WTC11 (cell line): Measurements from ENCODE around the gene OPRL1.

Experiments
- ATF3 ChIP-seq: sonication (generic); formaldehyde crosslinking; conservative IDR thresholded peaks from 2 replicates; pipeline ENCODE4 v1.8.1; 2022; ENCODE audit warnings: mild to moderate bottlenecking, missing genetic modification reagents
- CTCF ChIP-seq: fragments of 200-600 bp; IDR thresholded peaks from 2 replicates; pipeline ENCODE4 v1.8.0; 2022; ENCODE audit warnings: antibody characterized with exemption
- ESRRA ChIP-seq: sonication (generic); formaldehyde crosslinking; IDR thresholded peaks from 2 replicates; pipeline ENCODE4 v1.8.1; 2022; ENCODE audit warnings: mild to moderate bottlenecking, missing genetic modification reagents, borderline replicate concordance
- FOXJ3 ChIP-seq: sonication (generic); formaldehyde crosslinking; IDR thresholded peaks from 2 replicates; pipeline ENCODE4 v1.9.0; 2021; ENCODE audit warnings: missing genetic modification reagents, mild to moderate bottlenecking, borderline replicate concordance
- HMGXB4 ChIP-seq: sonication (generic); formaldehyde crosslinking; IDR thresholded peaks from 2 replicates; pipeline ENCODE4 v1.8.1; 2023; ENCODE audit warnings: mild to moderate bottlenecking, moderate library complexity, missing genetic modification reagents
- NR3C1 ChIP-seq: sonication (generic); formaldehyde crosslinking; conservative IDR thresholded peaks from 2 replicates; pipeline ENCODE4 v1.8.1; 2023; ENCODE audit warnings: low read depth, mild to moderate bottlenecking, missing genetic modification reagents
- SP1 ChIP-seq: sonication (generic); formaldehyde crosslinking; conservative IDR thresholded peaks from 2 replicates; pipeline ENCODE4 v1.8.1; 2022; ENCODE audit warnings: missing genetic modification reagents
- TCF7 ChIP-seq: sonication (generic); formaldehyde crosslinking; IDR thresholded peaks from 2 replicates; pipeline ENCODE4 v1.8.0; 2022; ENCODE audit warnings: mild to moderate bottlenecking, low read depth, missing genetic modification reagents, moderate library complexity
- TEAD1 ChIP-seq: sonication (generic); formaldehyde crosslinking; IDR thresholded peaks from 2 replicates; pipeline ENCODE4 v1.8.0; 2022; ENCODE audit warnings: mild to moderate bottlenecking, missing genetic modification reagents
- TP53 ChIP-seq: sonication (generic); formaldehyde crosslinking; IDR thresholded peaks from 2 replicates; pipeline ENCODE4 v1.8.1; 2023; ENCODE audit warnings: mild to moderate bottlenecking, missing genetic modification reagents
- ZBTB21 ChIP-seq: sonication (generic); formaldehyde crosslinking; IDR thresholded peaks from 2 replicates; pipeline ENCODE4 v1.8.1; 2023; ENCODE audit warnings: mild to moderate bottlenecking, missing genetic modification reagents, borderline replicate concordance
- TF ChIP-seq, protein P1 (sequence below): sonication (generic); formaldehyde crosslinking; IDR thresholded peaks from 2 replicates; pipeline ENCODE4 v1.8.0; 2022; ENCODE audit warnings: missing genetic modification reagents
- TF ChIP-seq, protein P2 (sequence below): sonication (generic); formaldehyde crosslinking; IDR thresholded peaks from 2 replicates; pipeline ENCODE4 v1.8.1; 2022; ENCODE audit warnings: low read depth, missing genetic modification reagents, borderline replicate concordance

- TF ChIP-seq CTCF (no peak), TEAD1 (no peak), ATF3 (no peak), TP53 (CRISPR knock-in tag) (no peak), ESRRA (CRISPR knock-in tag) (no peak), NR3C1 (CRISPR knock-in tag) (no peak), TCF7 (CRISPR knock-in tag) (no peak), HMGXB4 (no peak), ZBTB21 (no peak), FOXJ3 (CRISPR knock-in tag) (no peak), SP1 (CRISPR knock-in tag) (no peak)
- TF ChIP-seq, protein P1, sequence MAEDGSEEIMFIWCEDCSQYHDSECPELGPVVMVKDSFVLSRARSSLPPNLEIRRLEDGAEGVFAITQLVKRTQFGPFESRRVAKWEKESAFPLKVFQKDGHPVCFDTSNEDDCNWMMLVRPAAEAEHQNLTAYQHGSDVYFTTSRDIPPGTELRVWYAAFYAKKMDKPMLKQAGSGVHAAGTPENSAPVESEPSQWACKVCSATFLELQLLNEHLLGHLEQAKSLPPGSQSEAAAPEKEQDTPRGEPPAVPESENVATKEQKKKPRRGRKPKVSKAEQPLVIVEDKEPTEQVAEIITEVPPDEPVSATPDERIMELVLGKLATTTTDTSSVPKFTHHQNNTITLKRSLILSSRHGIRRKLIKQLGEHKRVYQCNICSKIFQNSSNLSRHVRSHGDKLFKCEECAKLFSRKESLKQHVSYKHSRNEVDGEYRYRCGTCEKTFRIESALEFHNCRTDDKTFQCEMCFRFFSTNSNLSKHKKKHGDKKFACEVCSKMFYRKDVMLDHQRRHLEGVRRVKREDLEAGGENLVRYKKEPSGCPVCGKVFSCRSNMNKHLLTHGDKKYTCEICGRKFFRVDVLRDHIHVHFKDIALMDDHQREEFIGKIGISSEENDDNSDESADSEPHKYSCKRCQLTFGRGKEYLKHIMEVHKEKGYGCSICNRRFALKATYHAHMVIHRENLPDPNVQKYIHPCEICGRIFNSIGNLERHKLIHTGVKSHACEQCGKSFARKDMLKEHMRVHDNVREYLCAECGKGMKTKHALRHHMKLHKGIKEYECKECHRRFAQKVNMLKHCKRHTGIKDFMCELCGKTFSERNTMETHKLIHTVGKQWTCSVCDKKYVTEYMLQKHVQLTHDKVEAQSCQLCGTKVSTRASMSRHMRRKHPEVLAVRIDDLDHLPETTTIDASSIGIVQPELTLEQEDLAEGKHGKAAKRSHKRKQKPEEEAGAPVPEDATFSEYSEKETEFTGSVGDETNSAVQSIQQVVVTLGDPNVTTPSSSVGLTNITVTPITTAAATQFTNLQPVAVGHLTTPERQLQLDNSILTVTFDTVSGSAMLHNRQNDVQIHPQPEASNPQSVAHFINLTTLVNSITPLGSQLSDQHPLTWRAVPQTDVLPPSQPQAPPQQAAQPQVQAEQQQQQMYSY (CRISPR knock-in tag) = no peak
- TF ChIP-seq, protein P2, sequence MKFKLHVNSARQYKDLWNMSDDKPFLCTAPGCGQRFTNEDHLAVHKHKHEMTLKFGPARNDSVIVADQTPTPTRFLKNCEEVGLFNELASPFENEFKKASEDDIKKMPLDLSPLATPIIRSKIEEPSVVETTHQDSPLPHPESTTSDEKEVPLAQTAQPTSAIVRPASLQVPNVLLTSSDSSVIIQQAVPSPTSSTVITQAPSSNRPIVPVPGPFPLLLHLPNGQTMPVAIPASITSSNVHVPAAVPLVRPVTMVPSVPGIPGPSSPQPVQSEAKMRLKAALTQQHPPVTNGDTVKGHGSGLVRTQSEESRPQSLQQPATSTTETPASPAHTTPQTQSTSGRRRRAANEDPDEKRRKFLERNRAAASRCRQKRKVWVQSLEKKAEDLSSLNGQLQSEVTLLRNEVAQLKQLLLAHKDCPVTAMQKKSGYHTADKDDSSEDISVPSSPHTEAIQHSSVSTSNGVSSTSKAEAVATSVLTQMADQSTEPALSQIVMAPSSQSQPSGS (CRISPR knock-in tag) = no peak
Observed at GRCh38 chr20:64065062-64065973, 14.6 kb upstream of the OPRL1 start.
